A549 (cell line): ENCODE results near the gene SNX30.
"Not testable (repeated sequence)": the region's sequence is repeated elsewhere in the genome, so short reads cannot be mapped to it uniquely, and the experiment has no call there.

Source experiments
- EHF ChIP-seq: fragments of 250-450 bp; sonication (Bioruptor Pico); IDR thresholded peaks from 2 replicates; pipeline ENCODE4 v1.5.0; 2020; ENCODE audit warnings: mild to moderate bottlenecking
- KDM1A ChIP-seq: fragments of 200-600 bp; sonication (generic); IDR thresholded peaks from 2 replicates; pipeline ENCODE4 v1.6.1; 2016; ENCODE audit warnings: low read depth, mild to moderate bottlenecking
- NFE2L2 ChIP-seq: fragments of 150-350 bp; conservative IDR thresholded peaks from 2 replicates; pipeline ENCODE4 v1.6.1; 2014; ENCODE audit warnings: low read length
- PHF8 ChIP-seq: fragments of 200-600 bp; sonication (generic); IDR thresholded peaks from 2 replicates; pipeline ENCODE4 v1.6.1; 2016; ENCODE audit warnings: low read depth, mild to moderate bottlenecking, antibody characterized with exemption, moderate library complexity, borderline replicate concordance
- POLR2A ChIP-seq: IDR thresholded peaks from 2 replicates; pipeline ENCODE4 v1.6.1; 2012; ENCODE audit warnings: mild to moderate bottlenecking, low read length
- RAD21 ChIP-seq, 2 experiments: fragments of >200 bp in 1 of 2; sonication (Bioruptor Twin) in 1 of 2; formaldehyde crosslinking in 1 of 2; IDR thresholded peaks in 1 of 2; conservative IDR thresholded peaks in 1 of 2; 2 replicates in 1 of 2; 3 replicates in 1 of 2; pipeline ENCODE4 v1.6.1; 2012 to 2018; ENCODE audit warnings: inconsistent platforms in 1 of 2
- RFX5 ChIP-seq: fragments of 450-650 bp; IDR thresholded peaks from 2 replicates; pipeline ENCODE4 v1.7.1; 2014; ENCODE audit warnings: antibody characterized with exemption, mild to moderate bottlenecking, moderate library complexity
- RNF2 ChIP-seq: fragments of 200-600 bp; sonication (generic); IDR thresholded peaks from 2 replicates; pipeline ENCODE4 v1.6.1; 2016; ENCODE audit warnings: low read depth, mild to moderate bottlenecking, antibody characterized with exemption, moderate library complexity, borderline replicate concordance
- TF ChIP-seq, protein P1 (sequence below): fragments of >200 bp; sonication (Bioruptor Twin); formaldehyde crosslinking; IDR thresholded peaks from 3 replicates; pipeline ENCODE4 v1.5.1; 2016
- TF ChIP-seq, protein P2 (sequence below): fragments of 450-650 bp; IDR thresholded peaks from 2 replicates; pipeline ENCODE4 v1.6.1; 2014; ENCODE audit warnings: antibody characterized with exemption
- TF ChIP-seq, protein P3 (sequence below): IDR thresholded peaks from 2 replicates; pipeline ENCODE4 v1.6.1; 2012
- TF ChIP-seq, protein P4 (sequence below): fragments of 200-600 bp; sonication (generic); IDR thresholded peaks from 2 replicates; pipeline ENCODE4 v1.6.1; 2016; ENCODE audit warnings: antibody characterized with exemption, mild to moderate bottlenecking, moderate library complexity

DNA sequence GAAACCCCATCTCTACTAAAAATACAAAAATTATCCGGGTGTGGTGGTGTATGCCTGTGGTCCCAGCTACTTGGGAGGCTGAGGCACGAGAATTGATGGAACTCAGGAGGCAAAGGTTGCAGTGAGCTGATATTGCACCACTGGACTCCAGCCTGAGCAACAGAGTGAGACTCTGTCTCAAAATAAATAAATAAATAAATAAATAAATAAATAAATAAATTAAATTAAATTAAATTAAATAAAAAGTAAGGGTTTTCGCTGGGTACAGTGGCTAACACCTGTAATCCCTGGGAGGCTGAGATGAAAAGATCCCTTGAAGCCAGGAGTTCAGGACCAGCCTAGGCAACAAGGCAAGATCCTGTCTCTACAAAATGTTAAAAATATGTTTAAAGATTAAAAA is 27.8 kb upstream of the SNX30 start:
- TF ChIP-seq, protein P1, sequence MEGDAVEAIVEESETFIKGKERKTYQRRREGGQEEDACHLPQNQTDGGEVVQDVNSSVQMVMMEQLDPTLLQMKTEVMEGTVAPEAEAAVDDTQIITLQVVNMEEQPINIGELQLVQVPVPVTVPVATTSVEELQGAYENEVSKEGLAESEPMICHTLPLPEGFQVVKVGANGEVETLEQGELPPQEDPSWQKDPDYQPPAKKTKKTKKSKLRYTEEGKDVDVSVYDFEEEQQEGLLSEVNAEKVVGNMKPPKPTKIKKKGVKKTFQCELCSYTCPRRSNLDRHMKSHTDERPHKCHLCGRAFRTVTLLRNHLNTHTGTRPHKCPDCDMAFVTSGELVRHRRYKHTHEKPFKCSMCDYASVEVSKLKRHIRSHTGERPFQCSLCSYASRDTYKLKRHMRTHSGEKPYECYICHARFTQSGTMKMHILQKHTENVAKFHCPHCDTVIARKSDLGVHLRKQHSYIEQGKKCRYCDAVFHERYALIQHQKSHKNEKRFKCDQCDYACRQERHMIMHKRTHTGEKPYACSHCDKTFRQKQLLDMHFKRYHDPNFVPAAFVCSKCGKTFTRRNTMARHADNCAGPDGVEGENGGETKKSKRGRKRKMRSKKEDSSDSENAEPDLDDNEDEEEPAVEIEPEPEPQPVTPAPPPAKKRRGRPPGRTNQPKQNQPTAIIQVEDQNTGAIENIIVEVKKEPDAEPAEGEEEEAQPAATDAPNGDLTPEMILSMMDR = not testable (repeated sequence)
- TF ChIP-seq PHF8; EHF; RNF2; KDM1A; POLR2A; RAD21 (conservative IDR thresholded peaks at IDR 0.05 in 1 of 2, IDR thresholded peaks at IDR 0.05 in 1 of 2); NFE2L2; RFX5: not testable (repeated sequence)
- TF ChIP-seq, protein P2, sequence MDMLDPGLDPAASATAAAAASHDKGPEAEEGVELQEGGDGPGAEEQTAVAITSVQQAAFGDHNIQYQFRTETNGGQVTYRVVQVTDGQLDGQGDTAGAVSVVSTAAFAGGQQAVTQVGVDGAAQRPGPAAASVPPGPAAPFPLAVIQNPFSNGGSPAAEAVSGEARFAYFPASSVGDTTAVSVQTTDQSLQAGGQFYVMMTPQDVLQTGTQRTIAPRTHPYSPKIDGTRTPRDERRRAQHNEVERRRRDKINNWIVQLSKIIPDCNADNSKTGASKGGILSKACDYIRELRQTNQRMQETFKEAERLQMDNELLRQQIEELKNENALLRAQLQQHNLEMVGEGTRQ = not testable (repeated sequence)
- TF ChIP-seq, protein P3, sequence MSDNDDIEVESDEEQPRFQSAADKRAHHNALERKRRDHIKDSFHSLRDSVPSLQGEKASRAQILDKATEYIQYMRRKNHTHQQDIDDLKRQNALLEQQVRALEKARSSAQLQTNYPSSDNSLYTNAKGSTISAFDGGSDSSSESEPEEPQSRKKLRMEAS = not testable (repeated sequence)
- TF ChIP-seq, protein P4, sequence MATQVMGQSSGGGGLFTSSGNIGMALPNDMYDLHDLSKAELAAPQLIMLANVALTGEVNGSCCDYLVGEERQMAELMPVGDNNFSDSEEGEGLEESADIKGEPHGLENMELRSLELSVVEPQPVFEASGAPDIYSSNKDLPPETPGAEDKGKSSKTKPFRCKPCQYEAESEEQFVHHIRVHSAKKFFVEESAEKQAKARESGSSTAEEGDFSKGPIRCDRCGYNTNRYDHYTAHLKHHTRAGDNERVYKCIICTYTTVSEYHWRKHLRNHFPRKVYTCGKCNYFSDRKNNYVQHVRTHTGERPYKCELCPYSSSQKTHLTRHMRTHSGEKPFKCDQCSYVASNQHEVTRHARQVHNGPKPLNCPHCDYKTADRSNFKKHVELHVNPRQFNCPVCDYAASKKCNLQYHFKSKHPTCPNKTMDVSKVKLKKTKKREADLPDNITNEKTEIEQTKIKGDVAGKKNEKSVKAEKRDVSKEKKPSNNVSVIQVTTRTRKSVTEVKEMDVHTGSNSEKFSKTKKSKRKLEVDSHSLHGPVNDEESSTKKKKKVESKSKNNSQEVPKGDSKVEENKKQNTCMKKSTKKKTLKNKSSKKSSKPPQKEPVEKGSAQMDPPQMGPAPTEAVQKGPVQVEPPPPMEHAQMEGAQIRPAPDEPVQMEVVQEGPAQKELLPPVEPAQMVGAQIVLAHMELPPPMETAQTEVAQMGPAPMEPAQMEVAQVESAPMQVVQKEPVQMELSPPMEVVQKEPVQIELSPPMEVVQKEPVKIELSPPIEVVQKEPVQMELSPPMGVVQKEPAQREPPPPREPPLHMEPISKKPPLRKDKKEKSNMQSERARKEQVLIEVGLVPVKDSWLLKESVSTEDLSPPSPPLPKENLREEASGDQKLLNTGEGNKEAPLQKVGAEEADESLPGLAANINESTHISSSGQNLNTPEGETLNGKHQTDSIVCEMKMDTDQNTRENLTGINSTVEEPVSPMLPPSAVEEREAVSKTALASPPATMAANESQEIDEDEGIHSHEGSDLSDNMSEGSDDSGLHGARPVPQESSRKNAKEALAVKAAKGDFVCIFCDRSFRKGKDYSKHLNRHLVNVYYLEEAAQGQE = not testable (repeated sequence)
